GM23248 (cell line): Measurements from ENCODE around the gene TYW3. TPM values are rescaled to one million over a fixed set of nuclear protein-coding genes. Genes with fewer than 3 reads are reported as not detected.
"Not testable (repeated sequence)": the region's sequence is repeated elsewhere in the genome, so short reads cannot be mapped to it uniquely, and the experiment has no call there.

Experiments
- DNase-seq: peaks from one replicate; pipeline ENCODE4 v3.0.0-alpha.2; 2015
- H2AFZ ChIP-seq: fragments of 200-600 bp; sonication (generic); 2 replicates; pipeline ENCODE4 v1.6.1; 2016; ENCODE audit warnings: antibody characterized with exemption
- H3F3A ChIP-seq: fragments of 200-600 bp; sonication (generic); 2 replicates; pipeline ENCODE4 v1.6.1; 2016; ENCODE audit warnings: mild to moderate bottlenecking, antibody characterized with exemption, mixed run types; ENCODE audit not compliant: insufficient read depth
- H3K27ac ChIP-seq: fragments of 200-600 bp; sonication (generic); 2 replicates; pipeline ENCODE4 v1.5.1; 2016; ENCODE audit warnings: mild to moderate bottlenecking
- H3K27me3 ChIP-seq: fragments of 200-600 bp; sonication (generic); replicated peaks from 2 replicates; pipeline ENCODE4 v1.6.1; 2016; ENCODE audit warnings: mild to moderate bottlenecking; ENCODE audit not compliant: insufficient read depth
- H3K36me3 ChIP-seq: fragments of 200-600 bp; sonication (generic); 2 replicates; pipeline ENCODE4 v1.6.1; 2016; ENCODE audit warnings: low read depth, mild to moderate bottlenecking
- H3K4me1 ChIP-seq: fragments of 200-600 bp; sonication (generic); 2 replicates; pipeline ENCODE4 v1.6.1; 2016; ENCODE audit warnings: mild to moderate bottlenecking; ENCODE audit not compliant: insufficient read depth
- H3K4me2 ChIP-seq: fragments of 200-600 bp; sonication (generic); one replicate; pipeline ENCODE4 v1.6.1; 2016; ENCODE audit warnings: mild to moderate bottlenecking; ENCODE audit not compliant: unreplicated experiment
- H3K4me3 ChIP-seq: fragments of 200-600 bp; sonication (generic); 2 replicates; pipeline ENCODE4 v1.5.1; 2016; ENCODE audit warnings: mild to moderate bottlenecking
- H3K79me2 ChIP-seq: fragments of 200-600 bp; sonication (generic); 2 replicates; pipeline ENCODE4 v1.6.1; 2016; ENCODE audit warnings: mild to moderate bottlenecking; ENCODE audit not compliant: insufficient read depth
- H3K9ac ChIP-seq: fragments of 200-600 bp; sonication (generic); 2 replicates; pipeline ENCODE4 v1.6.1; 2016; ENCODE audit warnings: mild to moderate bottlenecking
- H3K9me2 ChIP-seq: fragments of 200-600 bp; sonication (generic); 2 replicates; pipeline ENCODE4 v1.6.1; 2016; ENCODE audit warnings: mixed run types, mild to moderate bottlenecking, moderate library complexity; ENCODE audit not compliant: insufficient read depth
- H3K9me3 ChIP-seq: fragments of 200-600 bp; sonication (generic); one replicate; pipeline ENCODE4 v1.6.1; 2017; ENCODE audit warnings: low read depth
- H4K20me1 ChIP-seq: fragments of 200-600 bp; sonication (generic); 2 replicates; pipeline ENCODE4 v1.6.0; 2016; ENCODE audit not compliant: insufficient read depth
- EZH2 ChIP-seq: fragments of 200-600 bp; sonication (generic); IDR thresholded peaks from 2 replicates; pipeline ENCODE4 v1.6.1; 2018; ENCODE audit warnings: antibody characterized with exemption, mild to moderate bottlenecking; ENCODE audit not compliant: insufficient read depth, poor library complexity, severe bottlenecking
- EZH2phosphoT487 ChIP-seq: fragments of 200-600 bp; sonication (generic); IDR thresholded peaks from 2 replicates; pipeline ENCODE4 v1.6.1; 2018; ENCODE audit warnings: antibody characterized with exemption, moderate library complexity, mild to moderate bottlenecking, low read depth; ENCODE audit not compliant: insufficient read depth
- WGBS, 2 experiments: methylation state at CpG; one replicate each; pipeline ENCODE4 v1.1.6; 2015 to 2017; ENCODE audit warnings: low lambda C conversion rate in 2 of 2, low coverage in 1 of 2; ENCODE audit errors: missing lambda C conversion rate in 2 of 2; 5-methylcytosine and 5-hydroxymethylcytosine counted together
- in situ Hi-C: fragments of 300-500 bp; cut with MboI; formaldehyde crosslinking; loops from 2 replicates; pipeline ENCODE4 v1.15.0; 2020
- polyA plus RNA-seq: library from polyadenylated mRNA; unstranded; fragments of >200 nt; fragmentation: Nextera tagmentation; extraction: Ambion mirVana; gene quantifications from 2 replicates; pipeline ENCODE4 v1.2.1, GENCODE V29; 2016
- total RNA-seq: library from RNA; depleted of rRNA; stranded (reverse); fragments of >200 nt; shearing (Covaris generic); gene quantifications from 2 replicates; pipeline ENCODE4 v1.2.3, GENCODE V29; 2014

TYW3 gene
- total and polyA plus RNA-seq, 2 experiments from 2014 or later, result 16.0 TPM

- 94 to 96% methylated on average over 6 of the region's 6 CpGs for WGBS, 2 experiments
- in situ Hi-C loops, H3F3A ChIP-seq: not testable (repeated sequence)
Measured at GRCh38 chr1:74745247-74745646, 12.3 kb downstream of the TYW3 start.

GRCh38 chr1:74748960-74749359 lies 16.0 kb downstream of the TYW3 start:
- in situ Hi-C loops, result no loop called here

More at GRCh38 chr1:74745247-74745646, 12.3 kb downstream of the TYW3 start:
- H3K27me3 ChIP-seq, H3K9me3 ChIP-seq, H4K20me1 ChIP-seq, H3K79me2 ChIP-seq, H3K4me1 ChIP-seq, H3K4me2 ChIP-seq, H3K9me2 ChIP-seq, H3K27ac ChIP-seq, H3K4me3 ChIP-seq, DNase-seq, H3K9ac ChIP-seq, H2AFZ ChIP-seq: not testable (repeated sequence)
- H3K36me3 ChIP-seq, result peaks cover 15% of the 10 kb centered on the region

GRCh38 chr1:74753104-74753503 lies 20.2 kb downstream of the TYW3 start:
- in situ Hi-C loops, result no loop called here
- no peak overlapping the region for H3K4me2 ChIP-seq
- H3F3A ChIP-seq, result no peaks in the 10 kb centered on the region
- peaks cover 43% of the 10 kb centered on the region for H3K36me3 ChIP-seq
- no peaks in the 10 kb centered on the region for H3K9me3 ChIP-seq
- H2AFZ ChIP-seq, result no peak overlapping the region
- DNase-seq, result no peak
- H3K79me2 ChIP-seq, result no peaks in the 10 kb centered on the region
- H3K27me3 ChIP-seq, result no peaks in the 10 kb centered on the region
- H3K9me2 ChIP-seq, result no peaks in the 10 kb centered on the region
- WGBS, 2 experiments, result 98 to 100% methylated on average over 2 of the region's 2 CpGs
- H3K4me1 ChIP-seq, result no peaks in the 10 kb centered on the region
- H3K9ac ChIP-seq, result no peak overlapping the region
- TF ChIP-seq EZH2phosphoT487, result no peak
- no peak for TF ChIP-seq EZH2
- no peaks in the 10 kb centered on the region for H4K20me1 ChIP-seq
- no peak overlapping the region for H3K27ac ChIP-seq
- no peak overlapping the region for H3K4me3 ChIP-seq

More at GRCh38 chr1:74748960-74749359, 16.0 kb downstream of the TYW3 start:
- Histone ChIP-seq H3K4me2 (no peak overlapping the region), H3K4me3 (no peak overlapping the region), H3K27ac (no peak overlapping the region), H4K20me1 (no peaks in the 10 kb centered on the region), H2AFZ (no peak overlapping the region), H3K4me1 (no peaks in the 10 kb centered on the region), H3K36me3 (peaks cover 30% of the 10 kb centered on the region), H3K9ac (no peak overlapping the region), H3K27me3 (no peaks in the 10 kb centered on the region), H3F3A (no peaks in the 10 kb centered on the region), H3K9me2 (no peaks in the 10 kb centered on the region), H3K79me2 (no peaks in the 10 kb centered on the region), H3K9me3 (no peaks in the 10 kb centered on the region)
- no peak for TF ChIP-seq EZH2
- no peak for TF ChIP-seq EZH2phosphoT487
- 96 to 100% methylated on average over 1 of the region's 1 CpG for WGBS, 2 experiments
- no peak for DNase-seq

GRCh38 chr1:74755475-74755874 lies 22.5 kb downstream of the TYW3 start:
- Histone ChIP-seq H3F3A (no peaks in the 10 kb centered on the region), H4K20me1 (no peaks in the 10 kb centered on the region), H3K27me3 (no peaks in the 10 kb centered on the region), H3K79me2 (no peaks in the 10 kb centered on the region), H3K4me2 (no peak overlapping the region), H3K9me3 (no peaks in the 10 kb centered on the region), H3K9ac (no peak overlapping the region), H3K9me2 (no peaks in the 10 kb centered on the region), H2AFZ (no peak overlapping the region), H3K36me3 (peaks cover 53% of the 10 kb centered on the region), H3K4me1 (no peaks in the 10 kb centered on the region), H3K27ac (no peak overlapping the region), H3K4me3 (no peak overlapping the region)
- in situ Hi-C loops, result no loop called here
- TF ChIP-seq EZH2, result no peak
- no peak for TF ChIP-seq EZH2phosphoT487
- DNase-seq, result no peak

GRCh38 chr1:74756650-74757049 lies 23.7 kb downstream of the TYW3 start:
- H3K27me3 ChIP-seq, H3F3A ChIP-seq, H3K9ac ChIP-seq, H3K4me2 ChIP-seq, H3K9me2 ChIP-seq, H4K20me1 ChIP-seq, H3K9me3 ChIP-seq, DNase-seq, in situ Hi-C loops, H3K4me1 ChIP-seq, H3K4me3 ChIP-seq, H2AFZ ChIP-seq, H3K27ac ChIP-seq, H3K79me2 ChIP-seq: not testable (repeated sequence)
- H3K36me3 ChIP-seq, result peaks cover 63% of the 10 kb centered on the region
- WGBS, 2 experiments, result 96 to 98% methylated on average over 2 of the region's 2 CpGs
